ENCODE results near the gene SLC25A25. TPM values are rescaled to one million over a fixed set of nuclear protein-coding genes. Genes with fewer than 3 reads are reported as not detected.
A peak's percentile ranks its signal among the peaks of the same experiment; 100 is the strongest.

The SLC25A25 gene
- total and polyA plus RNA-seq, 9 of the 15 experiments (the other 6 are each of a cell fraction or from before 2014, with no cell fraction given) = 0.07 to 35.9 (median 23.2) TPM

- TF ChIP-seq MBD1 (CRISPR knock-in tag; IDR thresholded peaks at IDR 0.05) = no peak
- no peak for TF ChIP-seq ZBTB40 (IDR thresholded peaks at IDR 0.05)
- no peak for TF ChIP-seq ZBTB40 (CRISPR knock-in tag; IDR thresholded peaks at IDR 0.05)
- no peak for TF ChIP-seq CREB3L1 (IDR thresholded peaks at IDR 0.05; ENCODE audit: borderline replicate concordance, low read depth)
- no peak for TF ChIP-seq SRF (CRISPR knock-in tag; IDR thresholded peaks at IDR 0.05)
- peak; percentile 77; the same call in 1 of the 2 replicates for TF ChIP-seq MYNN (IDR thresholded peaks at IDR 0.05)
- no peak for TF ChIP-seq MYNN (CRISPR knock-in tag; IDR thresholded peaks at IDR 0.05)
- TF ChIP-seq ID3 (CRISPR knock-in tag; IDR thresholded peaks at IDR 0.05) = no peak
- no peak for TF ChIP-seq ID3 (tag; IDR thresholded peaks at IDR 0.05)
- TF ChIP-seq C11orf30 (IDR thresholded peaks at IDR 0.05; ENCODE audit: low read depth) = peak; percentile 94
- no peak for TF ChIP-seq ZNF584 (CRISPR knock-in tag; IDR thresholded peaks at IDR 0.05; ENCODE audit: low read depth)
- no peak for TF ChIP-seq SLC30A9 (CRISPR knock-in tag; IDR thresholded peaks at IDR 0.05)
- no peak for TF ChIP-seq FOXJ3 (CRISPR knock-in tag; IDR thresholded peaks at IDR 0.05)
- 0 out of 2 replicates have a peak, but pooled peaks have one; percentile 40 for TF ChIP-seq SP1 (CRISPR knock-in tag; IDR thresholded peaks at IDR 0.05)
Measured at GRCh38 chr9:128034821-128035652, 33.0 kb upstream of the SLC25A25 start (continued).
